GM12878 (cell line): Measurements from ENCODE around the gene MAPK9. TPM values are rescaled to one million over a fixed set of nuclear protein-coding genes. Genes with fewer than 3 reads are reported as not detected.

ENCODE experiments used
- ATAC-seq: fragments of 200-7000 bp; cut with Tn5 transposase; 3 replicates; pipeline ENCODE4 v1.9.1; 2020; ENCODE audit warnings: mild to moderate bottlenecking, moderate library complexity
- BruUV-seq: library from RNA; stranded (reverse); fragments of 400-500 nt; replicated peaks from 2 replicates; lab custom pipeline; 2021; lab: Mats Ljungman, UMichigan
- CTCF ChIA-PET: fragments of 300-600 bp; sonication (Branson Sonifier 250); formaldehyde crosslinking; extraction: SDS; loops from one replicate; lab custom pipeline; 2021; ENCODE audit warnings: inconsistent platforms; lab: Yijun Ruan, JAX
- POLR2A ChIA-PET: fragments of 350-600 bp; formaldehyde crosslinking; extraction: SDS; loops from one replicate; lab custom pipeline; 2021; ENCODE audit warnings: inconsistent platforms; lab: Charles Lee
- RAD21 ChIA-PET: fragments of 300-600 bp; sonication (Branson Sonifier 250); formaldehyde crosslinking; loops from one replicate; lab custom pipeline; 2023; ENCODE audit warnings: antibody characterized with exemption; ENCODE audit not compliant: unreplicated experiment; lab: Charles Lee
- SMC1A ChIA-PET: fragments of 300-600 bp; sonication (Branson Sonifier 250); formaldehyde crosslinking; loops from one replicate; lab custom pipeline; 2023; ENCODE audit not compliant: unreplicated experiment, uncharacterized antibody; lab: Charles Lee
- DNase-seq: peaks from one replicate; pipeline ENCODE4 v3.0.0-alpha.2; 2011; ENCODE audit warnings: low read depth, low spot score
- FAIRE-seq: peaks from 3 replicates; lab custom pipeline; 2011; peaks lifted over from hg19 to GRCh38; lab: Jason Lieb, UNC
- H2AFZ ChIP-seq: 2 replicates; pipeline ENCODE4 v1.6.0; 2011; ENCODE audit warnings: low read depth, low read length, control low read depth; ENCODE audit not compliant: control insufficient read depth
- H3K27ac ChIP-seq: 2 replicates; pipeline ENCODE4 v1.5.1; 2011; ENCODE audit warnings: control low read depth; ENCODE audit not compliant: control insufficient read depth, insufficient read depth
- H3K27me3 ChIP-seq, 2 experiments: replicated peaks in 1 of 2; 2 replicates each; pipeline versions ENCODE4 v1.6.0 to v1.6.1; 2011; ENCODE audit warnings: low read length in 1 of 2; ENCODE audit not compliant: control insufficient read depth in 2 of 2, insufficient read depth in 2 of 2
- H3K36me3 ChIP-seq, 2 experiments: 2 replicates each; pipeline ENCODE4 v1.5.1; 2011; ENCODE audit warnings: low read length in 1 of 2; ENCODE audit not compliant: control insufficient read depth in 2 of 2, insufficient read depth in 2 of 2
- H3K4me1 ChIP-seq: 2 replicates; pipeline ENCODE4 v1.6.1; 2011; ENCODE audit warnings: mild to moderate bottlenecking, low read length, moderate library complexity, mixed read lengths; ENCODE audit not compliant: control insufficient read depth, insufficient read depth
- H3K4me2 ChIP-seq: 2 replicates; pipeline ENCODE4 v1.6.0; 2011; ENCODE audit warnings: control low read depth; ENCODE audit not compliant: control insufficient read depth, insufficient read depth
- H3K4me3 ChIP-seq: fragments of 200-600 bp; sonication (generic); 2 replicates; pipeline ENCODE4 v1.5.1; 2016
- H3K79me2 ChIP-seq: 2 replicates; pipeline ENCODE4 v1.6.0; 2011; ENCODE audit warnings: low read length; ENCODE audit not compliant: control insufficient read depth, insufficient read depth
- H3K9ac ChIP-seq: 2 replicates; pipeline ENCODE4 v1.8.0; 2011; ENCODE audit warnings: low read length, control low read depth, mixed read lengths; ENCODE audit not compliant: control insufficient read depth, insufficient read depth
- H3K9me3 ChIP-seq: replicated peaks from 3 replicates; pipeline ENCODE4 v1.5.1; 2011; ENCODE audit warnings: mild to moderate bottlenecking, low read length; ENCODE audit not compliant: control insufficient read depth, insufficient read depth
- H4K20me1 ChIP-seq: 2 replicates; pipeline ENCODE4 v1.6.0; 2011; ENCODE audit not compliant: control insufficient read depth, insufficient read depth
- BHLHE40 ChIP-seq, 2 experiments: fragments of 450-650 bp in 1 of 2; IDR thresholded peaks; 2 replicates each; pipeline ENCODE4 v1.6.1; 2011 to 2017; ENCODE audit warnings: low read depth in 2 of 2, borderline replicate concordance in 1 of 2, improper control_type of control experiment in 1 of 2, low read length in 1 of 2, mild to moderate bottlenecking in 1 of 2
- WGBS: methylation state at CpG from one replicate; pipeline ENCODE4 v1.1.6; 2016; ENCODE audit warnings: low lambda C conversion rate; ENCODE audit not compliant: insufficient replicate concordance, insufficient coverage; ENCODE audit errors: missing lambda C conversion rate; 5-methylcytosine and 5-hydroxymethylcytosine counted together
- in situ Hi-C: fragments of 300-500 bp; cut with MboI; formaldehyde crosslinking; loops from 9 replicates; pipeline ENCODE4 v1.14.3; 2018; ENCODE audit warnings: mixed read lengths
- intact Hi-C: fragments of 100-400 bp; cut with micrococcal nuclease; formaldehyde crosslinking; loops from one replicate; pipeline ENCODE4 v1.14.2; 2022; ENCODE audit not compliant: unreplicated experiment
- polyA plus RNA-seq, 11 experiments: library from polyadenylated mRNA; depleted of rRNA in 4 of 11; unstranded in 6 of 11; stranded (reverse) in 5 of 11; fragments of >200 nt; fragmentation: Nextera tagmentation in 4 of 11; fragmentation: Illumina TruSeq in 1 of 11; extraction: Ambion mirVana in 4 of 11; extraction: Trizol in 1 of 11; gene quantifications; 1 replicate in 1 of 11; 2 replicates in 10 of 11; pipeline versions ENCODE4 v1.2.1 to v1.2.3, GENCODE V29; 2011 to 2016; ENCODE audit warnings: inconsistent platforms in 2 of 11, missing spikeins in 2 of 11, low read depth in 1 of 11
- total RNA-seq, 4 experiments: library from RNA; depleted of rRNA in 3 of 4; stranded (reverse); fragments of >200 nt in 3 of 4; fragmentation: Illumina TruSeq in 1 of 4; extraction: Trizol in 1 of 4; gene quantifications; 2 replicates each; pipeline versions ENCODE4 v1.2.1 to v1.2.3, GENCODE V29; 2013 to 2021
- TF ChIP-seq, protein P1 (sequence below): fragments of 450-650 bp; IDR thresholded peaks from 2 replicates; pipeline ENCODE4 v1.6.1; 2017; ENCODE audit warnings: antibody characterized with exemption, mild to moderate bottlenecking, moderate library complexity

MAPK9 gene
- total and polyA plus RNA-seq, 10 of the 15 experiments (the other 5 are each of a cell fraction or from before 2014, with no cell fraction given) = 2.1 to 52.9 (median 21.7) TPM

- CTCF ChIA-PET = interaction anchor here (0.8 to 8.8 kb wide), 4 partner anchors 9 to 22 kb away, joined by 3 to 40 read pairs (median 4); no protein-coding TSS in a partner anchor
- 28% methylated on average over 7 of the region's 8 CpGs for WGBS
- ATAC-seq = no peak
Measured at GRCh38 chr5:180306796-180307195, 14.9 kb upstream of the MAPK9 start.

More at GRCh38 chr5:180306796-180307195, 14.9 kb upstream of the MAPK9 start:
- Histone ChIP-seq H3K36me3 (no peaks in the 10 kb centered on the region), H3K9ac (no peak overlapping the region), H3K4me2 (no peak overlapping the region), H2AFZ (no peak overlapping the region), H3K9me3 (no peaks in the 10 kb centered on the region), H3K27ac (no peak overlapping the region), H4K20me1 (no peaks in the 10 kb centered on the region), H3K4me1 (no peaks in the 10 kb centered on the region), H3K27me3 (no peaks in the 10 kb centered on the region; a peak in 1 of 4 replicates), H3K4me3 (no peak overlapping the region), H3K79me2 (no peaks in the 10 kb centered on the region)
- ChIA-PET RAD21 (interaction anchor here (1.4 to 1.5 kb wide), 2 partner anchors 9 to 14 kb away, joined by 4 read pairs; no protein-coding TSS in a partner anchor), POLR2A (no interaction called here), SMC1A (no interaction called here)
- in situ Hi-C loops = no loop called here
- TF ChIP-seq, protein P1, sequence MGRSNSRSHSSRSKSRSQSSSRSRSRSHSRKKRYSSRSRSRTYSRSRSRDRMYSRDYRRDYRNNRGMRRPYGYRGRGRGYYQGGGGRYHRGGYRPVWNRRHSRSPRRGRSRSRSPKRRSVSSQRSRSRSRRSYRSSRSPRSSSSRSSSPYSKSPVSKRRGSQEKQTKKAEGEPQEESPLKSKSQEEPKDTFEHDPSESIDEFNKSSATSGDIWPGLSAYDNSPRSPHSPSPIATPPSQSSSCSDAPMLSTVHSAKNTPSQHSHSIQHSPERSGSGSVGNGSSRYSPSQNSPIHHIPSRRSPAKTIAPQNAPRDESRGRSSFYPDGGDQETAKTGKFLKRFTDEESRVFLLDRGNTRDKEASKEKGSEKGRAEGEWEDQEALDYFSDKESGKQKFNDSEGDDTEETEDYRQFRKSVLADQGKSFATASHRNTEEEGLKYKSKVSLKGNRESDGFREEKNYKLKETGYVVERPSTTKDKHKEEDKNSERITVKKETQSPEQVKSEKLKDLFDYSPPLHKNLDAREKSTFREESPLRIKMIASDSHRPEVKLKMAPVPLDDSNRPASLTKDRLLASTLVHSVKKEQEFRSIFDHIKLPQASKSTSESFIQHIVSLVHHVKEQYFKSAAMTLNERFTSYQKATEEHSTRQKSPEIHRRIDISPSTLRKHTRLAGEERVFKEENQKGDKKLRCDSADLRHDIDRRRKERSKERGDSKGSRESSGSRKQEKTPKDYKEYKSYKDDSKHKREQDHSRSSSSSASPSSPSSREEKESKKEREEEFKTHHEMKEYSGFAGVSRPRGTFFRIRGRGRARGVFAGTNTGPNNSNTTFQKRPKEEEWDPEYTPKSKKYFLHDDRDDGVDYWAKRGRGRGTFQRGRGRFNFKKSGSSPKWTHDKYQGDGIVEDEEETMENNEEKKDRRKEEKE = no peak
- no peak for TF ChIP-seq BHLHE40 (IDR thresholded peaks at IDR 0.05; ENCODE audit: borderline replicate concordance in 1 of 2, low read depth in 2 of 2, low read length in 1 of 2)
- no TSS peak for BruUV-seq
- intact Hi-C loops = no loop called here
- DNase-seq (no peak), FAIRE-seq (no peak)
